K562 (cell line): ENCODE measurements around the gene LGI4. TPM values are rescaled to one million over a fixed set of nuclear protein-coding genes. Genes with fewer than 3 reads are reported as not detected.

Source experiments
- ARID1B ChIP-seq: fragments of 450-650 bp; IDR thresholded peaks from 2 replicates; pipeline ENCODE4 v1.6.1; 2016; ENCODE audit warnings: antibody characterized with exemption, mild to moderate bottlenecking, inconsistent platforms
- MAZ ChIP-seq, 2 experiments: fragments of 450-650 bp in 1 of 2; sonication (generic) in 1 of 2; formaldehyde crosslinking; IDR thresholded peaks in 1 of 2; conservative IDR thresholded peaks in 1 of 2; 2 replicates each; pipeline versions ENCODE4 v1.4.0 to v1.5.0; 2020; ENCODE audit warnings: mild to moderate bottlenecking in 1 of 2, missing genetic modification reagents in 1 of 2
- SP2 ChIP-seq: IDR thresholded peaks from 2 replicates; pipeline ENCODE4 v1.6.1; 2011; ENCODE audit warnings: mild to moderate bottlenecking, low read depth, low read length, moderate library complexity; ENCODE audit not compliant: poor library complexity, severe bottlenecking; ENCODE audit errors: extremely low read depth
- TBL1XR1 ChIP-seq, 2 experiments: IDR thresholded peaks; 2 replicates each; pipeline ENCODE4 v1.6.1; 2012; ENCODE audit warnings: improper control_type of control experiment in 2 of 2, low read length in 2 of 2, mild to moderate bottlenecking in 1 of 2
- polyA plus RNA-seq, 8 experiments: library from polyadenylated mRNA; depleted of rRNA in 4 of 8; stranded (reverse) in 5 of 8; unstranded in 3 of 8; fragments of >200 nt; fragmentation: Nextera tagmentation in 2 of 8; fragmentation: Illumina TruSeq in 1 of 8; extraction: Ambion mirVana in 2 of 8; extraction: Trizol in 1 of 8; gene quantifications; 2 replicates each; pipeline versions ENCODE4 v1.2.1 to v1.2.3, GENCODE V29; 2011 to 2014; ENCODE audit warnings: inconsistent platforms in 1 of 8, missing spikeins in 1 of 8
- total RNA-seq, 7 experiments: library from RNA; depleted of rRNA in 6 of 7; stranded (reverse); fragments of >200 nt in 6 of 7; fragmentation: Illumina TruSeq in 2 of 7; extraction: Trizol in 2 of 7; gene quantifications; 2 replicates each; pipeline versions ENCODE4 v1.2.1 to v1.2.3, GENCODE V29; 2011 to 2021; ENCODE audit warnings: low replicate concordance in 1 of 7
- TF ChIP-seq, protein P1 (sequence below): fragments of 450-650 bp; IDR thresholded peaks from 2 replicates; pipeline ENCODE4 v1.6.1; 2016; ENCODE audit warnings: mild to moderate bottlenecking, moderate library complexity
- TF ChIP-seq, protein P2 (sequence below), 3 experiments: IDR thresholded peaks in 2 of 3; conservative IDR thresholded peaks in 1 of 3; 2 replicates each; pipeline ENCODE4 v1.5.1; 2011 to 2012; ENCODE audit warnings: low read length in 3 of 3, mild to moderate bottlenecking in 3 of 3, control low read depth in 2 of 3, improper control_type of control experiment in 1 of 3, inconsistent platforms in 1 of 3, low read depth in 1 of 3, mixed read lengths in 1 of 3, moderate library complexity in 1 of 3; ENCODE audit not compliant: insufficient read depth in 2 of 3

The LGI4 gene
- total and polyA plus RNA-seq, 9 of the 15 experiments (the other 6 are each of a cell fraction or from before 2014, with no cell fraction given): 0.14 to 0.30 (median 0.24) TPM; not detected in 4

DNA sequence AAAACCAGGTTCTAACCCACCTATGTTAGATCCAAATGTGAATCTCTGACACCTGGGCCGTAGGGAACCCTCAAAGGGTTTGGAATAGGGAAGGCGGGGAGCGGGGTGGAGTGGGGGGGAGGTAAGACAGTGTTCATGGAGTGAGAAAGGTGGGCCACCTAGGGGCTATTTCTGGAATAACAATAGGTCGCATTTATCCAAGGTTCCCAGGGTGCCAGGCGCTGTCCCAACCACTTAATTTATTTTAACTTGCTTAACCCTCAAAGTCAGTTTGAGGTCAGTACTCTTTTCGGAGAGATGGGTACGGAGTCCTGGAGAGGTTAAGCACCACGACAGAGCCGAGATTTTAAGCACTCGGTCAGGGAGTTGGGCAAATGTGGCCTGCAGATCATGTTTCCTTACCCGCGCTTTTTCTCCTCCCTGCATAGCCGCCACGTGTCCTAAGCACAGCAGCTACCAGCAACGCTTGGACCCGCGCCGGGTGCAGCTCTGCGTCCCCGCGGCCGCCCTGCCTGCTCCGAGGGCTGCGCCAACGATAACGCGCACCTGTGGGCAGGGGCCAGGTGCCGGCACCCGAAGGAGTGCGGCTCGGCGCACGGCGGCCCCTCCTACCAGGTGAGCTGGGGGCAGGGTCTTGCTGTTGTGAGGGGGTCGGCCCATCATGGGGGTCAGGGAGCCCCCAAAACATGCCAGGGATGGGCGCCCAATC is 44.2 kb downstream of the LGI4 start (continued):
- TF ChIP-seq, protein P1, sequence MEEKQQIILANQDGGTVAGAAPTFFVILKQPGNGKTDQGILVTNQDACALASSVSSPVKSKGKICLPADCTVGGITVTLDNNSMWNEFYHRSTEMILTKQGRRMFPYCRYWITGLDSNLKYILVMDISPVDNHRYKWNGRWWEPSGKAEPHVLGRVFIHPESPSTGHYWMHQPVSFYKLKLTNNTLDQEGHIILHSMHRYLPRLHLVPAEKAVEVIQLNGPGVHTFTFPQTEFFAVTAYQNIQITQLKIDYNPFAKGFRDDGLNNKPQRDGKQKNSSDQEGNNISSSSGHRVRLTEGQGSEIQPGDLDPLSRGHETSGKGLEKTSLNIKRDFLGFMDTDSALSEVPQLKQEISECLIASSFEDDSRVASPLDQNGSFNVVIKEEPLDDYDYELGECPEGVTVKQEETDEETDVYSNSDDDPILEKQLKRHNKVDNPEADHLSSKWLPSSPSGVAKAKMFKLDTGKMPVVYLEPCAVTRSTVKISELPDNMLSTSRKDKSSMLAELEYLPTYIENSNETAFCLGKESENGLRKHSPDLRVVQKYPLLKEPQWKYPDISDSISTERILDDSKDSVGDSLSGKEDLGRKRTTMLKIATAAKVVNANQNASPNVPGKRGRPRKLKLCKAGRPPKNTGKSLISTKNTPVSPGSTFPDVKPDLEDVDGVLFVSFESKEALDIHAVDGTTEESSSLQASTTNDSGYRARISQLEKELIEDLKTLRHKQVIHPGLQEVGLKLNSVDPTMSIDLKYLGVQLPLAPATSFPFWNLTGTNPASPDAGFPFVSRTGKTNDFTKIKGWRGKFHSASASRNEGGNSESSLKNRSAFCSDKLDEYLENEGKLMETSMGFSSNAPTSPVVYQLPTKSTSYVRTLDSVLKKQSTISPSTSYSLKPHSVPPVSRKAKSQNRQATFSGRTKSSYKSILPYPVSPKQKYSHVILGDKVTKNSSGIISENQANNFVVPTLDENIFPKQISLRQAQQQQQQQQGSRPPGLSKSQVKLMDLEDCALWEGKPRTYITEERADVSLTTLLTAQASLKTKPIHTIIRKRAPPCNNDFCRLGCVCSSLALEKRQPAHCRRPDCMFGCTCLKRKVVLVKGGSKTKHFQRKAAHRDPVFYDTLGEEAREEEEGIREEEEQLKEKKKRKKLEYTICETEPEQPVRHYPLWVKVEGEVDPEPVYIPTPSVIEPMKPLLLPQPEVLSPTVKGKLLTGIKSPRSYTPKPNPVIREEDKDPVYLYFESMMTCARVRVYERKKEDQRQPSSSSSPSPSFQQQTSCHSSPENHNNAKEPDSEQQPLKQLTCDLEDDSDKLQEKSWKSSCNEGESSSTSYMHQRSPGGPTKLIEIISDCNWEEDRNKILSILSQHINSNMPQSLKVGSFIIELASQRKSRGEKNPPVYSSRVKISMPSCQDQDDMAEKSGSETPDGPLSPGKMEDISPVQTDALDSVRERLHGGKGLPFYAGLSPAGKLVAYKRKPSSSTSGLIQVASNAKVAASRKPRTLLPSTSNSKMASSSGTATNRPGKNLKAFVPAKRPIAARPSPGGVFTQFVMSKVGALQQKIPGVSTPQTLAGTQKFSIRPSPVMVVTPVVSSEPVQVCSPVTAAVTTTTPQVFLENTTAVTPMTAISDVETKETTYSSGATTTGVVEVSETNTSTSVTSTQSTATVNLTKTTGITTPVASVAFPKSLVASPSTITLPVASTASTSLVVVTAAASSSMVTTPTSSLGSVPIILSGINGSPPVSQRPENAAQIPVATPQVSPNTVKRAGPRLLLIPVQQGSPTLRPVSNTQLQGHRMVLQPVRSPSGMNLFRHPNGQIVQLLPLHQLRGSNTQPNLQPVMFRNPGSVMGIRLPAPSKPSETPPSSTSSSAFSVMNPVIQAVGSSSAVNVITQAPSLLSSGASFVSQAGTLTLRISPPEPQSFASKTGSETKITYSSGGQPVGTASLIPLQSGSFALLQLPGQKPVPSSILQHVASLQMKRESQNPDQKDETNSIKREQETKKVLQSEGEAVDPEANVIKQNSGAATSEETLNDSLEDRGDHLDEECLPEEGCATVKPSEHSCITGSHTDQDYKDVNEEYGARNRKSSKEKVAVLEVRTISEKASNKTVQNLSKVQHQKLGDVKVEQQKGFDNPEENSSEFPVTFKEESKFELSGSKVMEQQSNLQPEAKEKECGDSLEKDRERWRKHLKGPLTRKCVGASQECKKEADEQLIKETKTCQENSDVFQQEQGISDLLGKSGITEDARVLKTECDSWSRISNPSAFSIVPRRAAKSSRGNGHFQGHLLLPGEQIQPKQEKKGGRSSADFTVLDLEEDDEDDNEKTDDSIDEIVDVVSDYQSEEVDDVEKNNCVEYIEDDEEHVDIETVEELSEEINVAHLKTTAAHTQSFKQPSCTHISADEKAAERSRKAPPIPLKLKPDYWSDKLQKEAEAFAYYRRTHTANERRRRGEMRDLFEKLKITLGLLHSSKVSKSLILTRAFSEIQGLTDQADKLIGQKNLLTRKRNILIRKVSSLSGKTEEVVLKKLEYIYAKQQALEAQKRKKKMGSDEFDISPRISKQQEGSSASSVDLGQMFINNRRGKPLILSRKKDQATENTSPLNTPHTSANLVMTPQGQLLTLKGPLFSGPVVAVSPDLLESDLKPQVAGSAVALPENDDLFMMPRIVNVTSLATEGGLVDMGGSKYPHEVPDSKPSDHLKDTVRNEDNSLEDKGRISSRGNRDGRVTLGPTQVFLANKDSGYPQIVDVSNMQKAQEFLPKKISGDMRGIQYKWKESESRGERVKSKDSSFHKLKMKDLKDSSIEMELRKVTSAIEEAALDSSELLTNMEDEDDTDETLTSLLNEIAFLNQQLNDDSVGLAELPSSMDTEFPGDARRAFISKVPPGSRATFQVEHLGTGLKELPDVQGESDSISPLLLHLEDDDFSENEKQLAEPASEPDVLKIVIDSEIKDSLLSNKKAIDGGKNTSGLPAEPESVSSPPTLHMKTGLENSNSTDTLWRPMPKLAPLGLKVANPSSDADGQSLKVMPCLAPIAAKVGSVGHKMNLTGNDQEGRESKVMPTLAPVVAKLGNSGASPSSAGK: peak; percentile 44
- TF ChIP-seq SP2 (no peak), TBL1XR1 (IDR thresholded peaks at IDR 0.05; ENCODE audit: low read length in 2 of 2) (peak in 1 of 2 experiments; percentile 29; a peak in 1 of 4 replicates), MAZ (CRISPR knock-in tag; conservative IDR thresholded peaks at IDR 0.05 in 1 of 2, IDR thresholded peaks at IDR 0.05 in 1 of 2) (peak in 1 of 2 experiments; percentile 30; a peak in 1 of 4 replicates), ARID1B (no peak)
- TF ChIP-seq, protein P2, sequence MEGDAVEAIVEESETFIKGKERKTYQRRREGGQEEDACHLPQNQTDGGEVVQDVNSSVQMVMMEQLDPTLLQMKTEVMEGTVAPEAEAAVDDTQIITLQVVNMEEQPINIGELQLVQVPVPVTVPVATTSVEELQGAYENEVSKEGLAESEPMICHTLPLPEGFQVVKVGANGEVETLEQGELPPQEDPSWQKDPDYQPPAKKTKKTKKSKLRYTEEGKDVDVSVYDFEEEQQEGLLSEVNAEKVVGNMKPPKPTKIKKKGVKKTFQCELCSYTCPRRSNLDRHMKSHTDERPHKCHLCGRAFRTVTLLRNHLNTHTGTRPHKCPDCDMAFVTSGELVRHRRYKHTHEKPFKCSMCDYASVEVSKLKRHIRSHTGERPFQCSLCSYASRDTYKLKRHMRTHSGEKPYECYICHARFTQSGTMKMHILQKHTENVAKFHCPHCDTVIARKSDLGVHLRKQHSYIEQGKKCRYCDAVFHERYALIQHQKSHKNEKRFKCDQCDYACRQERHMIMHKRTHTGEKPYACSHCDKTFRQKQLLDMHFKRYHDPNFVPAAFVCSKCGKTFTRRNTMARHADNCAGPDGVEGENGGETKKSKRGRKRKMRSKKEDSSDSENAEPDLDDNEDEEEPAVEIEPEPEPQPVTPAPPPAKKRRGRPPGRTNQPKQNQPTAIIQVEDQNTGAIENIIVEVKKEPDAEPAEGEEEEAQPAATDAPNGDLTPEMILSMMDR (IDR thresholded peaks at IDR 0.05 in 2 of 3, conservative IDR thresholded peaks at IDR 0.05 in 1 of 3; ENCODE audit: insufficient read depth in 2 of 3, low read depth in 1 of 3, low read length in 3 of 3): peak; percentile 67 to 70 (median 67)
